ACHN (cell line): ENCODE data around the gene CFAP92.

ENCODE experiments used
- DNase-seq: peaks from one replicate; pipeline ENCODE4 v3.0.0-alpha.2; 2015
- in situ Hi-C: cut with HindIII; loops from 2 replicates; pipeline ENCODE4 v1.10.0; 2017; ENCODE audit warnings: low sequenced_read_pairs, low pct_ligation_motif_present, low pct_unique_long_range_greater_than_20kb

Gene CFAP92

DNA sequence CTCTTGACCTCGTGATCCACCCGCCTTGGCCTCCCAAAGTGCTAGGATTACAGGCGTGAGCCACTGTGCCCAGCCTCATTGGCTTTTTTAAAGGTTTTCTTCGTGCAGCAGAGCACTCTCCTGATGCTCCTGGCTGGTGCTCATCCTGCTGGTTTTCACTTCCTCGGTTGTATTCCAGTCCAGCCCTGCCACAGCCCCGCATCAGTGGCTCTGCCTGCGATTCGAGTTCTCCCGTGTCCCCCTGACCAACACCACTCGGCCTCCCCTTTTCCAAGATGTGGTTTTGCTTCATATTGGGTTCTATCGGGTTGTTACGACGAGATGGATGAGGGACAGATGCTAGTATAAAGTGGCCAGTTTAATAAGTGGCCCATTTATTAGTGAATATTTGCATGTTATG lies 35.0 kb upstream of the CFAP92 start:
- no peak for DNase-seq
- in situ Hi-C loops, result no loop called here

DNA sequence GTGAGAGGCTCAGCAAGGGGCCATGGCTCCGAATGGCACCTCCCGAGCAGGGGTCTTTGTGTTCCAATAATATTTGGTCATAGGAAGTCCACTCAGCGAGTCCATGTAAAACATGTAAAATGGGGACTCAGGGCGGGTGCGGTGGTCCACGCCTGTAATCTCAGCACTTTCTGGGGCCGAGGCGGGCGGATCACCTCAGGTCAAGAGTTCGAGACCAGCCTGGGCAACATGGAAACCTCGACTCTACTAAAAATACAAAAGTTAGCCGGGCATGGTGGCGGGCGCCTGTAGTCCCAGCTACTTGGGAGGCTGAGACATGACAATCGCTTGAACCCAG lies 33.6 kb upstream of the CFAP92 start:
- no peak for DNase-seq
- in situ Hi-C loops, result no loop called here

DNA sequence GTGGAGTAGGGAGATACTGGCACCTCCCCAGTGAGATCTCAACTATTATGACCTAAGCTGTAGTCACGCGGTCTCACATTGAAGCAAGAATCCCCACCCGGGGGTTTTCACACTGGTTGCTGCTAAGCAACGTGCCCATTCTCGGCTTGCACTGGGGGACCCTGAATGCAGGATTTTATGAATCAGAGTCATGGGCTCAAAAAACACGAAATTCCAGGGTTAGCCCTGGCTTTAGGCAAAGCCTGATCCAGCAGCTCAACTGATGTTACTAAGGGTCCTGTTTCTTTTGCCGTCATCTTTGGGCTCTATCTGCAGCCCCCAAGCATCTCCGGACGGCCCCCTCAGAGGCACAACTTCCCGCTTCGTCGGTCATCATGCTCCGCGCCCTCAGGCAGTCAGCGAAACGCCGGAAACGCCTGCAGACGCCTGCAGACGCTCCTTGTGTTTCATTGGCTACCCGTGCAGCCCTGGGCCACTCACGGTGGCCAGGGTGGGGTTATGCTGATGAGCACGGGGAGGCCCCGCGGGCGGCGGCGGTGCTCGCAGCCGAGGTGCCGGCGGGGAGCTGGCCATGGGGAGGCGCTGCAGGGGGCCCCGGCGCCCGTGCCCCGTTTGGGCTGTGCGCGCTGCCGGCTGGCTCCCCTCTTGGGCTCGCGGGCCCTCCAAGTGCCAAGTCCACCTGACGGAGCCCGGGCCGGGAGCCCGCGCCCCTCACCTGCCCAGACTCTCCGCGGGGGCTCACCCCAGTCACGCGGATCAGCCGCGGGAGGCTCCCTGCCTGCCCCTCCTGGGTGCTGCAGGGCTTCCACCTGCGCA lies 33.1 kb upstream of the CFAP92 start:
- DNase-seq, result peak; percentile 91
- in situ Hi-C loops, result no loop called here

DNA sequence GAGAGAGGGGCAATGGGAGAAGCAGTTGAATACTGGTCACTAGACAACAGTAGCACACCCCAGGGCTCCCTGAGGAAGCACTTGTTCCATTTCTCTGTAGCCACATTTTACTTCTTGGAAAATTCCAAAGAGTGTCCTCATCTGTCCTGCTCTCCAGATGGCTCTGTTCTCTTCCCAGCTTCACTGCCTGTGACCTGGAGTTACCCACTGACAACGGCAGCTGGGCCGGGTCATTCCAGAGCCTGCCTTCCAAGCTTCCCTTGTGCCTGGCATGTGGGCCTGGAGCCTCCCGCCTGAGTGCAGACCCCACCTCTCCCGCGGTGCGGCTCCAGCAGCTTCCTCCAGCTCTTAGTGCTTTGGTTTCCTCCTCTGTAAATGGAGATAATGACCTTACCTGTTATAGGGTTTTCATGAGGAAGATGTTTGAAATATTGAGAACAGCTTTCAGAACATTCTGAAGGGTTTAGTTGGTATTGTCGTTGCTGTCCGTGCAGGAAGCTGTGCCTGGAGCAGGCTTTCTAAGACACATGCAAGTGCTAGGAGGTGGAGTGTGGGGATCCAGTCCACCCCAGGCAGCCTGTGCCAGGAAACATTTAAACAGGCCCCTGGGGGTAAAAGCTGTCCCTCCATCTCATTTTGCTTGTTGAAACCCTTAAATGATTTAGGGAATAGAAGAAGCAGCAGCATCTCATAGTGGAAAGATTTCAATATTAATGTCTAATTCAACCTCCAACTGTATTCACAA lies 32.0 kb upstream of the CFAP92 start:
- in situ Hi-C loops, result no loop called here
- DNase-seq, result no peak

DNA sequence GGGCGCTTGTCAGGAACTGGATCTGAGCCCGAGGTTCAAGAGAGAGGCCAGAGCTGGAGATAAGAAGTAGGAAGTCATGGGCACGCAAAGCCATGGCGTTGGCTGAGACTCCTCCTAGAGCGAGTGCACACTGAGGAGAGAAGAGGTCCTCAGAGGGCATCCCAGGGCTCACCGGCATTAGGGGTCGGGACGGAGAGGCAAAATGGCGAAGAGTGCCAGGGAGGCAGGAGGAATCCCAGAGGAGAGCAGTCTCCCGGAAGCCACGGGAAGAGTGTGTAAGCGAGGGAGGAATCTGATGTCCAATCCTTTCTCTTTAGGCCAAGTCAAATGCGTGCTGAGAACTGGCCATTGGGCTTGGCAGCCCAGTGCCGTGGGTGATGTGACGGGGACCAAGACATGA lies 31.2 kb upstream of the CFAP92 start:
- DNase-seq, result no peak
- in situ Hi-C loops, result no loop called here

DNA sequence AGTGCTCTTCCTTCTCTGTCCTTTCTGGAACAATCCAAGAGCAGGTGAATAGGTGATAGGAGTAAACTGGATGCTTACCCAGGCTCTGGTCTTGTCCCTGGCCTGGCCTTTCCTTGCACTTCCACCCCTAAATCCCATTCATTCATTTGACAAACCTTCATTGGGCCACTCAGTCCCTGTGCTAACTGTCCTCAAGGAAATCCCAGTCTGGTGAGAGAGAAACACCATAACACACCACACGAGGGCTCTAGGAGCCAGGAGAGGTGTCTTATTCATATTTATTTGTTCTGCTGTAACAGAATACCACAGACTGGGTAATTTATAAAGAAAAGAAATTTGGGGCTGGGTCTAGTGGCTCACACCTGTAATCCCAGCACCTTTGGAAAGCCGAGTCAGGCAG lies 30.0 kb upstream of the CFAP92 start:
- in situ Hi-C loops, result no loop called here
- DNase-seq, result peak; percentile 31

DNA sequence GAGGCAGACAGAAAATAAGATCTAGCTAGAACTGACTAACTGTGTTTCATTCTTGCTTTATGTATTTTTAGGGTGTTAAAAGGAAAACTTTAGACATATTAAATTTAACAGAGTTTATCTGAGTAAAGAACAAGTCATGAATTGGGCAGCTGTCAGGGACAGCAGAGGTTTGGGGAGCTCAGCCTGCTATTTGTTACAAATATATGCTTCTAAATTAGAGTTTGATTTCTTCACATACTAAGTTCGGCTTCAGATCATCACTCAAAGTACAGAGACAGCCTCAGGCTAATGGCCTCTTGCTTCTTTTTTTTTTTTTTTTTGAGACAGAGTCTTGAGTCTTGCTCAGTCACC lies 29.1 kb upstream of the CFAP92 start:
- DNase-seq, result no peak
- in situ Hi-C loops, result no loop called here

DNA sequence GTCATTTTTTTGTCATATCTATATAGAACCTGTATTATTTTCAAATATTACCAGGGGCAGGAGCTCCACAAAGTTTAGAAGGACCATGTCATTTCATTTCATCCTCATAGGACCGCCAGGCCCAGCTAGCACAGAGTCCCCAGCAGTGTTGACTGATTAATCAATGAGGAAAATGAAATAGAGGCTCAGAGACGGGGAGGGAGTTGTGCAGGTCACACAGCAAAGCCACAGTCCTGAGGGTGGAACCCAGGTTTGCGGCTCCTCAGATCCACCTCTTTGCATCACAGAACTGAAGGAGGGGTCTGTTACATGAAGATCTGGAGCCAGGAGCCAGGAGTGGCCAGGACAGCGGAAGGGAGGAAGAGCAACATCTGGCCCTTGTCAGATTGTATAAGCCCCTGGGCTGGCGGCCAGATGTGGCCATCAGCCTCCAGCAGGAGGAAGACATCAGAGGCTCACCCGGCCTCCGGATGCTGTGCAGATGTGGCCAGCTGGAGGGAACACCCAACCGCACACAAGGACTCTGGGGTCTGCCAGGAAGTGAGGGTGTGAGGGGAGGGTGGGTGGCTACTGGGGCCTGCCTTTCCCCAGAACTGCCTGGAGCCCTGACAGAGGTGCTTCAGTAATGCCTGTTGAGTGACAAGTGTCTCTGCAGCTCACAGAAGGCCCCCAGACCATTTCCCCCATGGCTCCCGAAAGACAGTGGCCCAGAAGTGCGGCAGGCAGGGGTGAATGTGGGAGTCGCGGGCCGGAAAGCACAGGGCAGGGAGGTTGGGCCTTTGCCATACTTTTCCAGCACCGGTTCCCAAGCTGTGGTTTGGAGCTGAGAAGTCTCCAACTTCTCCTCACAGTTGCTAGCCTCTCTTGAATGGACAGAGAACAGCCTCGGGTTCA lies 28.5 kb upstream of the CFAP92 start:
- no peak for DNase-seq
- in situ Hi-C loops, result no loop called here

DNA sequence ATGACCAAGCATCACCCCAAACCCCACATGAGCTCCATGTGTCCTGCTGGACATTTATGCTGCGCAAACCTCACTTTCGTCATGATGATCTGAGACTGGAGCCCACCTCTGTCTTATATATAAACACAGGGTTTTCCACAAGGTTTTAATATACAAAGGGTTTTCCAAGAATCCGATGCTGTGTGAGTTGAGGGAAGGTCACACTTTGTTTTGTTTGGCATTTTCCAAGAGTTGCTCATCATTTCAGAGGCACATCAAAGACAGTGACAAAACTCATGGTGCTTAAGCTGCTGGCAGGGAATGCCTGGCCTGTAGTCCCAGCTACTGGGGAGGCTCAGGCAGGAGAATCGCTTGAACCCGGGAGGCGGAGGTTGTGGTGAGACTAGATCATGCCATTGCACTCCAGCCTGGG lies 27.3 kb upstream of the CFAP92 start:
- in situ Hi-C loops, result no loop called here
- DNase-seq, result no peak

DNA sequence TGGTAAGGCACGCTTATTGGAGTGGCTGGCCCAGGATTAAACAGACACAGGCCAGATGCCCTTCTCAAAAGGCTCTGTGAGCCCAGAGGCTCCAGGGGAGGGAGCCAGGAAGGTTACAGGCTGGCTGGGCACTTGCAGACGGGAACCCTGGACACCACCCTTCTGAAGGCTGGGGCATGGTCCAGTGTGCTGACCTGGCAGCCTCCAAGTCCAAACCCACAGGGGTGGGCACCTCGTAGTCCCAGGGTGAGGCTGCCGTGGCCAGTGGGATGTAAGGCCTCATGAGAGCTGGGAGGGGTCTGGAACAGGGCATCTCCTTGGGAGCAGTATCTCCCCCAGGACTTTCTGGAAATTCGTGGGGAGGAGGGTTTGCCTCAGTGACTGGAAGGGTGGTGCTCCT lies 26.8 kb upstream of the CFAP92 start:
- in situ Hi-C loops, result no loop called here
- DNase-seq, result no peak

DNA sequence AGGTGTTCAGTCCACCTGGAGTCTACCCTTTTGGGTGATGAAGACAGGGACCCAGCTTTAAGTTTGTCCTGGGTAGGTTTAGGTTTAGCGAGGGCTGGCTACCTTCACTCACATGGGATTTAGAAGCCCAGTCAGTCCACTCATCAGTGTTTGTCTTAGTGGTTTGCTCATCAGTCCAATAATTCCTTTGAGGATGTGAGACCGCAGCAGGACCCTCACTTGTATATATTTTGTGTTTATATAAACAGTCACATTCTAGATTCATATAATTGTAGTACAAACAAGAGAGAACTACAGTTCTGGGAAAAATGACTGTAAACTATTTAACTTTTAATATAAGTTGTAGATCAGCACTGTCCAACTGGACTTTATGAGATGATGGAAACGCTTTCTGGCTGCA lies 25.4 kb upstream of the CFAP92 start:
- DNase-seq, result no peak
- in situ Hi-C loops, result no loop called here

DNA sequence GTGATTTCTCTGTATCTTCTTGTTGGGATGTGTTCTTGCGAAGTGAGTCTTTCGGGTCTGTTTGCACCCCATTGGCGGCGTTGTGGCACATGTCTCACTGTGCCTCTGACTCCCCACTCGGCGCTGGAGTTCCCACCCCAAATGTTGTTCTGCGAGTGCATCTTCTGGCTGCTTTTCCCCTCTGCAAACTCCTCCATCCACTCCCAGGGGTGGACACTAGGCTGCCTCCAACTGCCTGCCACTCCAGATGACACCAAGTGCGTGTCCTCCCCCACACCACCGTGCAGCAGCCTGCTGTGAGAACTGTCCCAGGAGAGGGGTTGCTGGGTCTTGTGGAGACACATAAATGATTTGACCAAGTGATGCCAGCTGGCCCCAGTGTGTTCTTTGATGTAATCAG lies 24.9 kb upstream of the CFAP92 start:
- no peak for DNase-seq
- in situ Hi-C loops, result no loop called here

DNA sequence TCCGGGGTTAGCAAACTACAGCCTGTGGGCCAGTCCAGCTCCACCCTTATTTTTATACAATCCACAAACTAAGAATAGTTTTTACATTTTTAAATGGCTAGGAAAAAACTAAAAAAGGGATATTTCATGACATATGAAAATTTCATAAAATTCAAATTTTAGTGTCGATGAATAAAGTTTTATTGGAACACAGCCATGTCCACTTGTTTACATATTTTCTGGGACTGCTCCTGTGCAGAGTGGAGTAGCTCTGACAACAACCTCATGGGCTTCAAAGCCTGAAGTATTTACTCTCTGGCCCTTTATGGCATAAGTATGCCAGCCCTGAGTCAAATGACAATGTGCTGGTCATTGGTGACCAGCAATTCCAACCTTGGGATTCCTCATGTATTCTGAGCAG lies 24.4 kb upstream of the CFAP92 start:
- DNase-seq, result no peak
- in situ Hi-C loops, result no loop called here

DNA sequence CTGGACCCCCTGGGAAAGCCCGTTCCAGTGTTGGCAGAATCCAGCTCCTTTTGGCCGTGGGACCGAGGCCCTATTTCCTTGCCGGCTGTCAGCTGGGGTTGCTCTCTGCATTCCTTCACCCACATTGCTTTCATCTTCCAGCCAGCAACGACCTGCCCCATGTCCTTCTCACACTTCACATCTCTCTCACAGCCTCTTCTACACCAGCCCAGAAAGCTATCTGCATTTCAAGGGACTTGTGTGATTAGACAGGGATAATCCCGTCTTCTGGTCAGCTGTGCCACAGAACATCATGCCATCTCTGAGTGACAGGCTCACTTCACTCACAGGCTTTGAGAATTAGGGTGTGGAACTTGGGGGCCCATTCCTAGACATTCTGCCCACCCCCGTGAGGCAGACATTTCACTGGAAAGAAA lies 23.6 kb upstream of the CFAP92 start:
- in situ Hi-C loops, result no loop called here
- DNase-seq, result no peak

DNA sequence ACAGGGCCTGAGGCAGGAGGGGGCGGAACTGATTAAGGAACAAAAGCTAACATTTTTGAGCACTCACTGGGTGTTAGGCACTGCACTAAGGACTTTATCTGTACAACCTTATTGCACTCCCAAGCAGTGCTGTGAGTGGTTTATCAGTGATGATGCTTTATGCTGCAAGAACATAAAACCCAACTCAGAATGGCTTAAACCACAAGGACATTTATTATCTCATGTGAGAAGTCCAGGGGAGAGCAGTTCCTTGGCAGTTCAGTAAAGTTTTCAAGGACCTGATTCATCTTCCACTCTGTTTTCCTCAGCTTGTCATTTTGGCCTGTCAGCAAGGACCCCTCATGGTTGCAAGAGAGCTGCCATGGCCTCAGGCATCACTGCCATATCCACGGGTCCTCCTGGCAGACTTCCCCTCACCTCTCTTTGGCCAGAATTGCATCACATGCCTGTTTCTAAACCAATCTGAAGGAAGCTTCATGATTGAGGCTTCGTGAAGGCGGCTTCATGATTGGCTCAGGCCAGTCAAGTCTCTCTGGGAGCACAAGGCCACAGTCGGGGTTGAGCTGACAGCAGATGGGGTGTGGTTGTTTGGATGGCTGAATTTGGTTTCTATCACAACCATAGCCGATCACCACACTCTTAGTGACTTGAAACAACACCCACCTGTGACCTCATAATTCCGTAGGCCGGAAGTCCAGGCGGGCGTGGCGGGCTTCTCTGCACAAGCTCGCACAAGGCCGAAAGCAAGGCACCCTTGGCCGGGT lies 23.0 kb upstream of the CFAP92 start:
- no peak for DNase-seq
- in situ Hi-C loops, result no loop called here

DNA sequence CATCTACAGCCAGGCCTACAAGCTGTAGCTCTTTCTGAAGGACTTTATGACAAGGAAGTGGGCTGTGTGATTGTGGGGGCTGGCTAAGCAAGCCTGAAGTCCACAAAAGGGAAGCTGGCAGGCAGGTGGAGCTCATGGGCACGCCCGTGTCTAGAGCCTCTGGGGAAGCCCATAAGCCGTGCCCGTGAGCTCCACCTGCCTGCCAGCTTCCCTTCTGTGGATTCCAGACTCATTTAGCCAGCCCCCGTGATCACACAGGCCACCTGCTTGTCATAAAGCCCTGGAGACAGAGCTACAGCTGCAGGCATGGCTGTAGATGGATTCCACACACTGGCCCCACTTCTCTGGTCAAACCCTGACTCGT lies 22.5 kb upstream of the CFAP92 start:
- no peak for DNase-seq
- in situ Hi-C loops, result no loop called here

DNA sequence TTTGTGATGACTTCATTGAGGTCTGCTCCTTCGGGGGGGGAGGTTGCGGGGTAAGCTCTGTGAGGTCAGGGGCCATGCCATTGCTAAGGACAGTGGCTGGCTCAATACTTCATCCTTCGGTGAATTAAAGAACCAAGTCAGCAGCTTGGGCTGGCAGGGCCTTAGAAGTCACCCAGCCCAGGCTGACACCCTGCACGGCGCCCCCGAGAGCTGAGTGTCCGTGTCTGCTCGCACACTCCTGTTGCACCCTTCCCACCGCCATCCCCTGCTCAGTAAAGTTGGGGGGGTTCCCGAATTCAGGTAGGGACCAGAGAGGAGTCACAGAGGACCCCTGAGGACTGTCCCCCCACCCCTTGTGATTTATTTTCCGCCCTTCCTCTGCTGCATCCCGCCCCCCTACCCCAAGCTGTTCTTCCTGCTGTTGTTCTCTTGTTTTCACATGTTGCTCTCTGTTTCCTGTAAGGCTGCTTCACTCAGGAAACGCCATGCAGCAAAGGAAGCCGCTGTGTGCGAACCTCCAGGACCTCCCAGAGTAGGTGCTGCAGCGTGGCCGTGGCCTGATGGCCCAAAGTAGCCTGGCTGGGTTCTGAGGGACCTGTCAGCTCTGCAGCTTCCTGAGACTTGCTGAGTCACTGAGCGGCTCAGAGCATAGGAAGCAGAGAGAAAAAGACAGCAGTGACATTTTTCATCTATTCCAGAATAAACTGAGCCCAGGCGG lies 21.7 kb upstream of the CFAP92 start:
- in situ Hi-C loops, result no loop called here
- no peak for DNase-seq

DNA sequence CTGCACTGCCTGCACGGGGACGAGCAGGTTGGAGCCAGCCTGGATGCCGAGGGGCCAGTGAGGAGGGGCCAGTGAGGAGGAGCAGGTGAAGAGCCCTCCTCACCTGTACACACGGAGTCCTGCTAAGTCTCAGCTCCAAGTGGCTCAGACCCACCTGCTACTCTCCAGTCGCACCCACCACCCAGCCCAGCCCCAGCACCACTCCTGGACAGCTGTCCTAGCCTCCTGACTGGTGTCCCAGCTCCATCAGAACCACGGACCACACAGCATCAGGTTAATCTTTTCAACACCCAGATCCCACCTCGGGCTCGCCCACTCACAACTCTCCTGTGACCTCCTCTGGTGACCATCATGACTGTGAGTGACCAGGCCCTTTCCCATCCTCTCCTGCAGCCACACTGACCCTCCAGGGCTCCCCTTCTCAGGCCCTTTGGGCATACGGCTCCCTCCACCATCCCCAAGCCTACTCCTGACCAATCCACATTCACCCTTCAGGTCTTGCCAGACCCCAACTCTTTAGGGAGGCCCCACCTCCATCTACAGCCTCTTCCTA lies 21.0 kb upstream of the CFAP92 start:
- in situ Hi-C loops, result no loop called here
- DNase-seq, result no peak
